Endothelial cell (in vitro differentiated cells): ENCODE results near the gene TRAK1. TPM values are rescaled to one million over a fixed set of nuclear protein-coding genes. Genes with fewer than 3 reads are reported as not detected.

Experiments
- DNase-seq: peaks from one replicate; pipeline ENCODE4 v3.0.0; 2021; ENCODE audit warnings: low spot score
- H3K27ac Mint-ChIP-seq: one replicate; pipeline ENCODE4 v1.8.0; 2021; ENCODE audit warnings: mixed read lengths, inconsistent platforms; ENCODE audit not compliant: unreplicated experiment
- H3K27me3 Mint-ChIP-seq: one replicate; pipeline ENCODE4 v1.8.0; 2021; ENCODE audit warnings: mild to moderate bottlenecking, moderate library complexity, mixed read lengths, inconsistent platforms; ENCODE audit not compliant: unreplicated experiment
- H3K36me3 Mint-ChIP-seq: one replicate; pipeline ENCODE4 v1.8.0; 2021; ENCODE audit warnings: mild to moderate bottlenecking, low read depth, mixed read lengths, inconsistent platforms; ENCODE audit not compliant: unreplicated experiment
- H3K4me1 Mint-ChIP-seq: one replicate; pipeline ENCODE4 v1.8.0; 2021; ENCODE audit warnings: mild to moderate bottlenecking, mixed read lengths, inconsistent platforms; ENCODE audit not compliant: unreplicated experiment
- H3K4me3 Mint-ChIP-seq: one replicate; pipeline ENCODE4 v1.8.0; 2021; ENCODE audit warnings: mild to moderate bottlenecking, mixed read lengths, inconsistent platforms; ENCODE audit not compliant: unreplicated experiment
- H3K9me3 Mint-ChIP-seq: one replicate; pipeline ENCODE4 v1.8.0; 2021; ENCODE audit warnings: mixed read lengths, inconsistent platforms; ENCODE audit not compliant: unreplicated experiment
- CTCF ChIP-seq: fragments of 200-600 bp; sonication (generic); IDR thresholded peaks from one replicate; pipeline ENCODE4 v1.5.0; 2021; ENCODE audit warnings: antibody characterized with exemption; ENCODE audit not compliant: unreplicated experiment
- total RNA-seq: library from RNA; stranded (reverse); fragmentation: NEBNext Ultra II Directional; extraction: Animal tissue kit (Norgen Biotek cat#: 25700); gene quantifications from one replicate; pipeline ENCODE4 v1.2.1, GENCODE V29; 2021; ENCODE audit not compliant: unreplicated experiment

The TRAK1 gene
- total RNA-seq, 1 donor from 2014 or later: 48.2 TPM

DNA sequence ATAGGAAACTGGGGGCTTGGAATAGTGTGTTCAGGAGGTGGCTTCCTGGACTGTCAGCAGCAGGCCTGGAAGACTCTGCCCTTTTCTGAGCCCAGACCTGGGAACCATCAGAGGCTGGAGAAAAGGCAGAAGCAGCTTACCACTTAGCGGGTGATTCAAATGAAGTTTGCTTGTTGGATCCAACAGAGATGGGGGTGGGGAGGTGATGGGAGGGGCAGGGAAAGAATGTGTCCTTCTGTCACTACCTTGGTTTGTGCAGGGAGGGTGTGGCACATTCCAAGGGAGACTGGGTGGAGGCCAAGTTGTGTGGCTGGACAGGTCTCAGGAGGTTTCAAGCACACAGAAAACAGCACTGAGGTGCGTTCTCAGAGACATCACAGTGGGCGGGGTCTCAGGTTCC lies 58.8 kb downstream of the TRAK1 start:
- H3K27ac Mint-ChIP-seq: no peak overlapping the region
- H3K4me1 Mint-ChIP-seq: no peaks in the 10 kb centered on the region
- H3K9me3 Mint-ChIP-seq: no peaks in the 10 kb centered on the region
- DNase-seq: no peak
- no peaks in the 10 kb centered on the region for H3K36me3 Mint-ChIP-seq
- H3K4me3 Mint-ChIP-seq: no peak overlapping the region
- TF ChIP-seq CTCF: no peak
- H3K27me3 Mint-ChIP-seq: peaks cover 2% of the 10 kb centered on the region

DNA sequence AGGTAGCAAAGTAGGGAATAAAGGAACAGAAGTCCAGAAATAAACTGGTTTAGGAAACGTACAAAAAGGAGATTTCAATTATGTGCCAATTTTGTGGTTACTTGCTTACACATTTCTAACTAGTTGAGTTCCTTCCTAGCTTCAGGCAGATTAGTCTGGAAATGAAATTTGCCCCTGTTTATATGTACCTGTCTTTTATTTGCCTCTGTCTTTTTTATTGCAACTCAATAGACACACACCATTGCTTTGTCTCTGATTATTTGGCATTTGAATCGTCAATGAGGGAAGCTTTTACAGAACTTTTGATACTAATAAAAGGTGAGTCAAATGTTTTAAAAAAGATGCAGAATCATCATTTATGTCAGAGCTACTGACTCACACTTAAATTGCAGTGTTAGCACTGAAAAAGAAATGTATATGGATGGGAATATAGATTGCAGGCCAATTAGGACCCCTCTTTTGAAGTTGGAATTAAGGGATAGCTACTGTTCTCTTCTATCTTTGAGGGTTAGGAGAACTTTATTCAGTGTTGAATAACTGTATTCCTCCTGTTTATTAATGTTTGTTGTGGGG lies 60.5 kb downstream of the TRAK1 start:
- DNase-seq: no peak
- Mint-ChIP-seq H3K27ac (no peak overlapping the region), H3K36me3 (no peaks in the 10 kb centered on the region), H3K4me3 (no peak overlapping the region), H3K4me1 (no peaks in the 10 kb centered on the region), H3K27me3 (peaks cover 3% of the 10 kb centered on the region), H3K9me3 (no peaks in the 10 kb centered on the region)
- TF ChIP-seq CTCF: no peak

- peaks cover 3% of the 10 kb centered on the region for H3K27me3 Mint-ChIP-seq
- H3K4me3 Mint-ChIP-seq: no peak overlapping the region
- no peak for DNase-seq
- no peak for TF ChIP-seq CTCF
- no peaks in the 10 kb centered on the region for H3K4me1 Mint-ChIP-seq
- no peaks in the 10 kb centered on the region for H3K9me3 Mint-ChIP-seq
- no peak overlapping the region for H3K27ac Mint-ChIP-seq
- H3K36me3 Mint-ChIP-seq: no peaks in the 10 kb centered on the region
These were observed 61.0 kb downstream of the TRAK1 start for GRCh38 chr3:42152193-42152592.

- H3K9me3 Mint-ChIP-seq: no peaks in the 10 kb centered on the region
- H3K27me3 Mint-ChIP-seq: peaks cover 3% of the 10 kb centered on the region
- TF ChIP-seq CTCF: no peak
- no peaks in the 10 kb centered on the region for H3K36me3 Mint-ChIP-seq
- no peaks in the 10 kb centered on the region for H3K4me1 Mint-ChIP-seq
- no peak overlapping the region for H3K4me3 Mint-ChIP-seq
- H3K27ac Mint-ChIP-seq: no peak overlapping the region
- DNase-seq: no peak
These were observed 61.9 kb downstream of the TRAK1 start for GRCh38 chr3:42153039-42153438.

DNA sequence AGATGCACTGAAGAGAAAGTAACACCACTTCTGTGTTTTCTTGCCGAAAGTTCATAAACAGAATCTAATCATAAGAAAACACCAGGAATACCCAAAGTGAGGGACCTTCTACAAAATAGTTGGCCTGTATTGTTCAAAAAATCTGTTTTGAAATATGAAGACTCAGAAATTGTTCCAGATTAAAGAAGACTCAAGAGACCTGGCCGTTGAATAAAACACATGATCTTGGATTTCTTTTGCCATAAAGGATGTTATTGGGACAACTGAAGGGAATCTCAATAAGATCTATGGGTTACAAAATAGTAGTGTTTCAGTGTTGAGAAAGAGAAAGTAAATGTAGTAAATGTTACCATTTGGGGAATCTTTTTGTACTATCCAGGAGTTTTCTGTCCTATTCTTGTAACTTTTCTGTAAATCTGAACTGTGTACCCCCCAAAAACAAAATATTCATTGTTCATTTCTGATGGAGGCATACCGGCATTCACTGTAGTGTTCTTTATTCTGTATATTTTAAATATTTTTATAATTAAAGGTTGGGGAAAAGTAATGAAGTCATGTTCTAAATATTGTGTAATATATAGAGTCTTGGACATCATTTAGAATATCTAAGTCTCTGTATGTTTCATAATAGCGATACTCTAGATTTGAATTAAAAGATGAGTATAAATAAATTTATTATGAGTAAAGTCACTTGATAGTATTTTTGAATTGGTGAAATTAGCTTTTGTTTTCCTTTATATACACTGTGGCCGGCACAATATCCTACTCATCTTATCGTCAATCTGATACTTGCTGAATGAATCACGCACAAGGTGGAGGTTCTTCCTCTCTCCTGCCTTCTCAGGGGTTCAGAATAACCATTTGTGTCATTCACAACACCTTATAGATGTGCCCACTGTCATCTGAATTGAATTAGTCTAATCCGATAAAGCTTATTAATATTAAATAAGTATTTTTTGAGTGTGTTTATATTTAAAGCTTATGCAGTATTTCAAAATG lies 66.7 kb downstream of the TRAK1 start:
- DNase-seq: no peak
- Mint-ChIP-seq H3K9me3 (no peaks in the 10 kb centered on the region), H3K27me3 (peaks cover 6% of the 10 kb centered on the region), H3K4me1 (peaks cover 23% of the 10 kb centered on the region), H3K27ac (no peak overlapping the region), H3K4me3 (no peak overlapping the region), H3K36me3 (peaks cover 5% of the 10 kb centered on the region)
- TF ChIP-seq CTCF: no peak
